ENCODE measurements around the gene SMCR8. TPM values are rescaled to one million over a fixed set of nuclear protein-coding genes. Genes with fewer than 3 reads are reported as not detected.

SMCR8 gene, protein sequence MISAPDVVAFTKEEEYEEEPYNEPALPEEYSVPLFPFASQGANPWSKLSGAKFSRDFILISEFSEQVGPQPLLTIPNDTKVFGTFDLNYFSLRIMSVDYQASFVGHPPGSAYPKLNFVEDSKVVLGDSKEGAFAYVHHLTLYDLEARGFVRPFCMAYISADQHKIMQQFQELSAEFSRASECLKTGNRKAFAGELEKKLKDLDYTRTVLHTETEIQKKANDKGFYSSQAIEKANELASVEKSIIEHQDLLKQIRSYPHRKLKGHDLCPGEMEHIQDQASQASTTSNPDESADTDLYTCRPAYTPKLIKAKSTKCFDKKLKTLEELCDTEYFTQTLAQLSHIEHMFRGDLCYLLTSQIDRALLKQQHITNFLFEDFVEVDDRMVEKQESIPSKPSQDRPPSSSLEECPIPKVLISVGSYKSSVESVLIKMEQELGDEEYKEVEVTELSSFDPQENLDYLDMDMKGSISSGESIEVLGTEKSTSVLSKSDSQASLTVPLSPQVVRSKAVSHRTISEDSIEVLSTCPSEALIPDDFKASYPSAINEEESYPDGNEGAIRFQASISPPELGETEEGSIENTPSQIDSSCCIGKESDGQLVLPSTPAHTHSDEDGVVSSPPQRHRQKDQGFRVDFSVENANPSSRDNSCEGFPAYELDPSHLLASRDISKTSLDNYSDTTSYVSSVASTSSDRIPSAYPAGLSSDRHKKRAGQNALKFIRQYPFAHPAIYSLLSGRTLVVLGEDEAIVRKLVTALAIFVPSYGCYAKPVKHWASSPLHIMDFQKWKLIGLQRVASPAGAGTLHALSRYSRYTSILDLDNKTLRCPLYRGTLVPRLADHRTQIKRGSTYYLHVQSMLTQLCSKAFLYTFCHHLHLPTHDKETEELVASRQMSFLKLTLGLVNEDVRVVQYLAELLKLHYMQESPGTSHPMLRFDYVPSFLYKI
- 10.2 and 11.4 TPM in 2 replicates for total RNA-seq

DNA sequence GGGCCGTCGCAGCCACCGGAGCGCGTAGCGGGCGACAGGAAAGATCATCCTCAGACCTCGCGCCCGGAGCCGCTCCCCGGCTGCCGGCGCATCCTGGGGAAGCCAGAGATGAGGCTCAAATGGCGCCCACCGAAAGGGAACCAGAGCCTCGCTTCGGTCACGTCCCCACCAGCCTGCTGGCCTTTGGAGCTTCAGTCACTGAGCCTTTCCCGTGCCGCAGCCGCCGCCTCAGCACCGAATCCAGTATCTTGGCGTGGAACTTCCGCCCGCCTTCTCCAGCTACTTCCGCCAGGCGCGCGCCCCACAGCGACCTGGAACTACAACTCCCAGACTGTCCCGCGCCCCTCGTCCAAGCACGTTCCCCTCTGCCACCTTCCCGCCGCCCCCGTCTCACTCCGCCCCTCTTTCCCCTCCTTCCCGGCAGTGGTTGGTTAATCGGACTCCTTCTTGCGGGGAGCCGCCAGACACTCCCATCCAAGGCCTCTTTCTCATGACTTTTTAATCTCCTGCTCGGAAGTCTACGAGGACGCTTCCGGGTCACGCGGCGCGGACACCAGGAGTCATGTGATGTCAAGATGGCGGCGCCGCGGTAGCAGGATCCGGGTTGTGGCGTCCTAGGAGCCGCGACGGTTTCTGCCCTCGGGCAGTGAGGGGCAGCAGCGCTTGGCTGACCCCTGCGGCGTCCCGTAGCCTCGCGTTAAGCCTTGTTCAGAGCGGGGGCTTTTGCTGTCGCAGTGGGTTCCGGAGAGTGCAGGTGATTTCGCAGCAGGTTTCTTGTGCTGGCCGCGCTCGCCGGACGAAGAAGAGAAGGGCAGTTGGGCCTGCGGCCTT is at the start of gene SMCR8, which contains the start of gene TOP3A:
Gene SMCR8 (plus strand): TSS at position 563 of the 831 bp plus-strand sequence. CDS start 497 bp downstream, outside the sequence.
Gene TOP3A (minus strand): TSS at position 264 of the 831 bp plus-strand sequence. CDS start 216 bp downstream, at position 48.

DNA sequence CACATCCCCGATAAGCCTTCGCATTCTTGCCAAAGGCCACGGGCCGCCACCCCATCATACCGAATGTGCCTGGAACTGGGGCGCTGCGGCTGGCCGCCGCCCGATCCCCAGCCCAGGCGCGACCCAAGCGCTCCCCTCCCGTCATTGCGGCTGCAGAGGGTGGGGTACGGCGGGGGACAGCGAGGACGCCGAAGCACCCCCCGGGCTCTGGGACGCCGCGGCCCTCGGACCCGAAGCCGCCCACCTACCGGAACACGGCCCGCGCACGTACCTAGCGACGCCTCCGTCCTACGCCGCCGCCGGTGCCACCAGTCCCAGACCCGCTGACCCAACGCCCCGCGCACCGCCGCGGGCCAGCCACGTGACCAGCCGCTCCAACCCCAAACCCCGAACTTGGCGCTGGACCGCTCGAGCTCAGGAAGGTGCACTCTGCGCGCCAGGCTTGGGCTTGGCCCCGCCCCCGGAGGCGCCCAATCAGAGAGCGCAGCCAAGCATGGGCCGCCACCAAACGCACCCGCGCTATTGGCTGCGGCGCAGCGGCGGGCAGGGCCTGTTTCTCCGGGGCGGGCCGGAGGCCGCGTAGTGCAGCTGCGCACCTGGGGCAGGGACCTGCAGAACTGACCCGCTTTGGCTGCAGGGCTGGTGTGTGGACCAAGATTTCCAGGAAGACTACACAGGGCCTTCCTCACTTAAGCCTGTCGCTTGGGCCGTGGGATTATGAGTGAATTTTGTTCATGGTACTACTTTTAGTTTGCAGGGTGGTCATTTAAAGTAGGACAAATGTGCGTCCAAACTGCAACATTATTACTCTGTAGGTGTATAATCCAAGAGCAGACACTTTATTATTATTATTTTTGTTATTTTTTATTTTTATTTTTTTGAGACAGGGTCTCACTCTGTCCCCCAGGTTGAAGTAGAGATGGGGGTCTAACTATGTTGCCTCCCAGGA is 48.3 kb downstream of the SMCR8 start, which contains the start of gene SHMT1:
Gene SHMT1 (minus strand): TSS at position 450 of the 949 bp plus-strand sequence. CDS start 7,569 bp downstream, outside the sequence.

Other genes starting within 250 kb of the SMCR8 start
- 37.0 and 44.9 TPM in 2 replicates for gene DRG2, start 227.3 kb upstream of the SMCR8 start, total RNA-seq
- 0.12 and 3.0 TPM in 2 replicates for gene MYO15A, start 206.5 kb upstream of the SMCR8 start, total RNA-seq
- gene ALKBH5, start 131.5 kb upstream of the SMCR8 start, total RNA-seq, result 96.2 and 119 TPM in 2 replicates
- gene LLGL1, start 89.7 kb upstream of the SMCR8 start, total RNA-seq, result 46.0 and 49.0 TPM in 2 replicates
- gene FLII, start 56.6 kb upstream of the SMCR8 start, total RNA-seq, result 197 and 252 TPM in 2 replicates
- gene MIEF2, start 54.6 kb upstream of the SMCR8 start, total RNA-seq, result 12.5 and 23.9 TPM in 2 replicates
- gene TOP3A, start 299 bp upstream of the SMCR8 start, total RNA-seq, result 17.0 and 21.4 TPM in 2 replicates
- gene SHMT1, start 48.3 kb downstream of the SMCR8 start, total RNA-seq, result 3.6 and 7.9 TPM in 2 replicates
- not detected in 2 replicates for gene EVPLL, start 62.5 kb downstream of the SMCR8 start, total RNA-seq
- not detected in 2 replicates for gene LGALS9C, start 161.5 kb downstream of the SMCR8 start, total RNA-seq

Measured in pericardium fibroblast (primary cell).